Upper lobe of right lung (tissue), 1 donor: ENCODE data around the gene ACTL8. TPM values are rescaled to one million over a fixed set of nuclear protein-coding genes. Genes with fewer than 3 reads are reported as not detected.

Source experiments
- ATAC-seq: fragments of 200-7000 bp; cut with Tn5 transposase; one replicate; pipeline ENCODE4 v1.9.1; 2020; ENCODE audit warnings: mild to moderate bottlenecking, moderate library complexity
- DNase-seq: peaks from one replicate; pipeline ENCODE4 v3.0.0-alpha.2; 2020
- H3K27ac ChIP-seq: fragments of 200-600 bp; one replicate; pipeline ENCODE4 v1.8.0; 2022
- H3K27me3 ChIP-seq: fragments of 200-600 bp; one replicate; pipeline ENCODE4 v1.8.0; 2022; ENCODE audit warnings: mild to moderate bottlenecking
- H3K36me3 ChIP-seq: fragments of 200-600 bp; one replicate; pipeline ENCODE4 v1.8.0; 2022
- H3K4me1 ChIP-seq: fragments of 200-600 bp; one replicate; pipeline ENCODE4 v1.8.0; 2022
- H3K4me3 ChIP-seq: fragments of 200-600 bp; one replicate; pipeline ENCODE4 v1.8.0; 2022; ENCODE audit warnings: mild to moderate bottlenecking
- H3K9me3 ChIP-seq: fragments of 200-600 bp; one replicate; pipeline ENCODE4 v1.8.0; 2022
- intact Hi-C: fragments of 100-400 bp; cut with DNase I; formaldehyde crosslinking; loops from one replicate; pipeline ENCODE4 v1.11.0; 2022
- total RNA-seq: library from RNA; stranded (reverse); fragmentation: NEBNext Ultra II Directional; extraction: Animal tissue kit (Norgen Biotek cat#: 25700); gene quantifications from one replicate; pipeline ENCODE4 v1.2.1, GENCODE V29; 2021
- TF ChIP-seq, protein P1 (sequence below): fragments of 200-600 bp; IDR thresholded peaks from one replicate; pipeline ENCODE4 v1.8.0; 2022; ENCODE audit warnings: antibody characterized with exemption
- donor health status: DM: no; HTN: yes; CAD: no; lungs with severe emphysema.

The ACTL8 gene
- total RNA-seq, 1 donor from 2014 or later: not detected

GRCh38 chr1:17711941-17712340 lies 43.2 kb upstream of the ACTL8 start:
- no peak overlapping the region for H3K27ac ChIP-seq
- no peaks in the 10 kb centered on the region for H3K4me1 ChIP-seq
- intact Hi-C loops: no loop called here
- no peak overlapping the region for H3K4me3 ChIP-seq
- no peaks in the 10 kb centered on the region for H3K27me3 ChIP-seq
- ATAC-seq: no peak
- no peaks in the 10 kb centered on the region for H3K9me3 ChIP-seq
- no peaks in the 10 kb centered on the region for H3K36me3 ChIP-seq
- TF ChIP-seq, protein P1, sequence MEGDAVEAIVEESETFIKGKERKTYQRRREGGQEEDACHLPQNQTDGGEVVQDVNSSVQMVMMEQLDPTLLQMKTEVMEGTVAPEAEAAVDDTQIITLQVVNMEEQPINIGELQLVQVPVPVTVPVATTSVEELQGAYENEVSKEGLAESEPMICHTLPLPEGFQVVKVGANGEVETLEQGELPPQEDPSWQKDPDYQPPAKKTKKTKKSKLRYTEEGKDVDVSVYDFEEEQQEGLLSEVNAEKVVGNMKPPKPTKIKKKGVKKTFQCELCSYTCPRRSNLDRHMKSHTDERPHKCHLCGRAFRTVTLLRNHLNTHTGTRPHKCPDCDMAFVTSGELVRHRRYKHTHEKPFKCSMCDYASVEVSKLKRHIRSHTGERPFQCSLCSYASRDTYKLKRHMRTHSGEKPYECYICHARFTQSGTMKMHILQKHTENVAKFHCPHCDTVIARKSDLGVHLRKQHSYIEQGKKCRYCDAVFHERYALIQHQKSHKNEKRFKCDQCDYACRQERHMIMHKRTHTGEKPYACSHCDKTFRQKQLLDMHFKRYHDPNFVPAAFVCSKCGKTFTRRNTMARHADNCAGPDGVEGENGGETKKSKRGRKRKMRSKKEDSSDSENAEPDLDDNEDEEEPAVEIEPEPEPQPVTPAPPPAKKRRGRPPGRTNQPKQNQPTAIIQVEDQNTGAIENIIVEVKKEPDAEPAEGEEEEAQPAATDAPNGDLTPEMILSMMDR: no peak
- DNase-seq: no peak

DNA sequence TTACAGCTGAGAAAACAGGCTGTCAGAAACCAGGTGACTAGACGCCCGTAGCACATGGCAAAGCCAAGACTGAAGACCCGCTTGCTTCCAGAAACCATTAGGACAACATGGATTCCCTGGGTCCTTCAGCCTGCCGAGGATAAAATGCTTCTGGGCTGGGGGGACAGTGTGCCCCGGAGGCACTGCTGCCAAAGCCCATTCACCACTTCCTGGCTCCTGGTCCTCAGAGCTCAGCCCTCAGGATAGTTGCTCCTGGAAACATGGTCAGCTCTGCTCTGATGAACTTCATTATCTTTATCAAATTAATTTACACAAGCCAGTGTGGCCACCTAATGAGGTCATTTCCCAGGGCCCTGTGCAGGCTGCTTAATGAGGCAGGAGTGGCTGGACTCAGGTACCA lies 41.1 kb upstream of the ACTL8 start:
- H3K27ac ChIP-seq: no peak overlapping the region
- intact Hi-C loops: no loop called here
- H3K27me3 ChIP-seq: no peaks in the 10 kb centered on the region
- no peak overlapping the region for H3K4me3 ChIP-seq
- ATAC-seq (no peak), DNase-seq (no peak)
- H3K4me1 ChIP-seq: no peaks in the 10 kb centered on the region
- H3K9me3 ChIP-seq: no peaks in the 10 kb centered on the region
- no peaks in the 10 kb centered on the region for H3K36me3 ChIP-seq
- TF ChIP-seq, protein P1: no peak

DNA sequence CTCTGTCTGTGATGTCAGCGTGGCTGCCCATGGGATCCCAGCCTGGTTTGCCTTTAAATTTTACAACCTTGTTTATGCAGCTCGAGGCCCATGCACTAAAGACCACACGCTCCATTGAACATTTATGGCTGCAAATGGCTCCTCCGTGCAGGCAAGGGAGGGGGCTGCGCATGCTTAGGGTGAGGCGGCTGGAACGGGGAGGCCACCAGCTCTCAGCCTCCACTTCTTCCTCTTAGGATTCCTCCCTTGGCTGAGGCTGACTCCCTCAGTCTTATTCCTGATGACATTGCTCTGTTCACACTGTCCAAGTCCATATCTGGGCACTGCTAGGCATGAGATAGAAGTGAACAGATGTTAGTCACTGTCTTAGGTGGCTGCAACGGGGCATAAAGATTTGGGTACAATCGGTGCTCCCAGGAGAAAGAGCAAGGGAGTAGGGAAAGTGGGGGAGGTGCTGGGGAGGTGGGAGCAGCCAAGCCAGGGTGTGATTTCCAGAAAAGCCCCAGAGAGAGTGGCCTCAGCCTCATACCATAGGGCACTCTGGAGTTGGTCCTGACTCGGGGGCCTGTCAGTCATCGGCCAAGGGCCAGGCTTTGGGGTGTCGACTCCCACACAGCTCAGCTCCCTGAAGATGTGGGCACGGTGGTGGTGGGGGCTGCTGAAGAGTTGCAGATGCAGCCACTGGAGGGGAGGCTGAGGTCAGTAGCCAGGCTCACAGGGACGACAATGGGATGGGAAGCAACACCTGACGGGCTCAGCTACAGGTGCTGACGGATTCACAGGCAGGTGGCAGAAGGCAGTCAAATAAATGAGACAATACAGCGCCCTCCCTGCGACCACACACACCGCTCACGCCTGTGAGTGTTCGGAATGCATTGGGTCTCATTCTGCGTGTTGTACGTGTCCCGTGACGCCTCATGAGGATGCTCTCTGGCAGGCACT lies 37.3 kb upstream of the ACTL8 start:
- DNase-seq: no peak
- no peaks in the 10 kb centered on the region for H3K4me1 ChIP-seq
- H3K4me3 ChIP-seq: no peak overlapping the region
- ATAC-seq: no peak
- TF ChIP-seq, protein P1: no peak
- H3K27me3 ChIP-seq: no peaks in the 10 kb centered on the region
- H3K27ac ChIP-seq: no peak overlapping the region
- H3K36me3 ChIP-seq: no peaks in the 10 kb centered on the region
- no peaks in the 10 kb centered on the region for H3K9me3 ChIP-seq
- intact Hi-C loops: no loop called here

- TF ChIP-seq, protein P1: no peak
- Histone ChIP-seq H3K27ac (no peak overlapping the region), H3K4me1 (no peaks in the 10 kb centered on the region), H3K9me3 (no peaks in the 10 kb centered on the region), H3K4me3 (no peak overlapping the region), H3K36me3 (no peaks in the 10 kb centered on the region), H3K27me3 (no peaks in the 10 kb centered on the region)
- no peak for ATAC-seq
- DNase-seq: no peak
- intact Hi-C loops: no loop called here
Observed at GRCh38 chr1:17719874-17720273, 35.3 kb upstream of the ACTL8 start.

DNA sequence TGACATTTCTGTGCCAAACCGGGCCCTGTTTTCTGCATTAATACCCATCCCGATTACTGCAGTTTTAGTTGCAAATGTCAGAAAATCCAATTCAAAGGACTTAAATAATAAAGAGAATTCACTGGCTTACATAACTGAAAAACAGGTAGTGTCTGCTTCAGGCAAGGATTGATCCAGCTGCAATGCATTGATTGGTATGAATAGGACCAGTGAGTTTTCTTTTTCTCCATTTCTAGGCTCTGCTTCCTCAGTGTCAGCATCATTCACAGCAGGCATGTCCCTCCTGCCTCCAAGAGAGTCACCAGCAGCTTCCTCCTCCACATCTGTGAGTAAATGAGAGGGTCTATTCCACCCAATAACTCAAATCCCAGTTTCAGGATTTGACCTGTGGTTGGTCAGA lies 33.7 kb upstream of the ACTL8 start:
- intact Hi-C loops: no loop called here
- Histone ChIP-seq H3K4me1 (no peaks in the 10 kb centered on the region), H3K9me3 (no peaks in the 10 kb centered on the region), H3K36me3 (no peaks in the 10 kb centered on the region), H3K27ac (no peak overlapping the region), H3K27me3 (no peaks in the 10 kb centered on the region), H3K4me3 (no peak overlapping the region)
- TF ChIP-seq, protein P1: no peak
- DNase-seq (no peak), ATAC-seq (no peak)
